ENCODE data around the gene LAMB4.

Gene LAMB4

DNA sequence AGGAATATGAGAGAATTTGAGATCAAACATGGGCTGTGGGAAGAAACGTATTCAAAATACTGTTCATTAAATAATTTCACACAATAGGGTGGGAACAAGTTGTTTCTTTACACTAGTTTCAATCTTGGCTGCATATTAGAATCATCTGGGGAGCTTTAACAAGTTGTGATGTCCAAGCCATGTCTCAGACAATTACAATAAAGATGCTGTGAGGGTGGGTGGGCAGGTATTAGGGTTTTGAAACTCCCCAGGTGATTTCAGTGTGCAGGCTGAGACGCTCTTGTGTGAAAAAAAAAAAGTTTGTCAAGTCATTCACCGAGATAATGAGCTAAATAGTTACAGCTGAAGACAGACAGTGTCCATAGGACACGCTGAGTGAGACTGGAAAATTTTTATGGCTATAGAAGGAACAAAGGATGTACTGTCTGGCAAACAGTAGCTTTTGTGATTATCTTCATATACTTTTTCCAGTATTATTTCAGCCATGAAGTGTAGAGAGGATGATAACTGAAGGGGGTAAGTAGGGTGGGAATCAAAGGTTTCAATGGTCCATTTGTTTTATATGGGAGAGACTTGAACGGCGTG is 12.6 kb upstream of the LAMB4 start:
- no peak for DNase-seq

DNA sequence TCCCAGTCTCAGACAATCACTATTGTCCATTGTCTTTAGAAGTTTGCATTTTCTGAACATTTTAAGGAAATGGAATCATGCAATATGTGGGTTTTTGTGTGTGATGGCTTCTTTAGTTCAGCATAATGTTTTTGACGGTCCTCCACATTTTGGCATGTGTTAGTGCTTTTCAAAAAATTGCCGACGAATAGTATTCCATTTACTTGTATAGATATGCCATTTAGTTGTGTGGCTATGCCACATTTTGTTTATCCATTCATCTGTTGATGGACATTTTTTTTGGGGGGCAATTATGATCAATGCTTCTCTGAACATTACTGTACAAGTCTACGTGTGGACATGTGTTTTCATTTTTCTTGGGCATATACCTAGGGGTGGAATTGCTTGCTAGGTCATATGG is 12.0 kb upstream of the LAMB4 start:
- DNase-seq: no peak

DNA sequence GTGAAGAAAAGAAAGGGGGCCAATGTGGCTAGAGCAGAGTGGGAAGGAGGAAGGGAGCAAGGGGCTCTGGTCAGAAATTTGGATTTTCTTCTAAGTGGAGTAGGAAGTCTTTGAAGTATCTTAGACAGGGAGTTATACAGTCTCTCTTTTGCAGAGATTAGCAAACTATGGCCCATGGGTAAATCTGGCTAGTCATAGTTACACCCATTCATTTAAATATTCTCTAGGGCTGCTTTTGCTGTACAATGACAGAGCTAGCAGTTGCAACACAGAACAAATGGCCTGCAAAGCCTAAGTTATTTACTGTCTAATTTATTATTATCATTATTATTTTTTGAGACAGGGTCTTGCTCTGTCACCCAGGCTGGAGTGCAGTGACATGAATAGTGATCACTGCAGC is 10.5 kb upstream of the LAMB4 start:
- DNase-seq: no peak

DNA sequence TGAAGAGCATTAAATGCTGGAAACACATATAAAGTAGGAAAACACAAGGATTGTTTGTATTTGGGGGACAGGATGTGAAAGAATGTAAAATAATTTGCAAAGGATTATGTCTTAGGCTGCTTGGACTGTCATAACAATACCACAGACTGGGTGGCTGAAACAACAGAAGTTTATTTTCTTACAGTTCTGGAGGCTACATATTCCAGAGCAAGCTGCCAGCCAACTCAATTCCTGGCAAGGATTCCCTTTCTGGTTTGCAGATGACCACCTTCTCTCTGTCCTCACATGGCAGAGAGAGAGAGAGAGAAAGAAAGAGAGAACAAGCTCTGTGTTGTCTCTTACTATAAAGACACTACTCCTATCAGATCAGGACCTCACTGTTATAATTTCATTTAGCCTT is 8.8 kb upstream of the LAMB4 start:
- no peak for DNase-seq

DNA sequence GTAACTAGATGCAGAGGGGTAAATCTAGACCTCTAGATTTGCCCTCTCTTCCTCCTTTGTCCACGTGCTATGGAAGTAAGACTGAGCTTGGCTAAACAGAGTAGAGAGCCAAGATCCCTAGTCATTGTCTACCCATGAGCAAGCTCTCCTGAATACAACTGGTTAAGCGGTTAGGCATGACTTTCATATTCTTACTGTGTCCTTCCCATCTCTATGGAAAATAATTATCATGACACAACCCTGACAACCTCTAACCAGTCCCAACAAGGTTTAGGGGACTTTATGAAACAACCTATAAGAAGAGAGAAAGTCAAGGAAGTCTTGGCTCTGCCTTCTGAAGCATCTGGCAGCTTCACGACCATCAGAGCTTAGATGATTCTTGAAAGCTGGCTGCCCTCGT is 7.8 kb upstream of the LAMB4 start:
- DNase-seq: no peak

DNA sequence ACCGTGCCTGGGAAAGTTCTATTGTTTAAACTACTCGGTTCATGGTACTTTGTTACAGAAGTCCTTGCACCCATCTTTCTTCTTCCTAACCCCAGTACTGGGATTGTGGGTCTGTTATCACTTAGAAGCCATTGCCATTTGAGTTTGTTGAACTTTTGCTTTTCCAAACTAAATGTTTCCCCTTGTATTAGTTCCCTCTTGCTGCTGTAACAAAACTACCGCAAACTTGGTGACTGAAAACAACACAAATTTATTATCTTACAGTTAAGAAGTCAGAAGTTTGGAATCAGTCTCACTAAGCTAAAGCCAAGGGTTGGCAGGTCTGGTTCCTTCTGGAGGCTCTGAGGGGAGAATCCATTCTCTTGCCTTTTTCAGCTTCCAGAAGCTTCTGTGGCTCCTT is 6.9 kb upstream of the LAMB4 start:
- no peak for DNase-seq

DNA sequence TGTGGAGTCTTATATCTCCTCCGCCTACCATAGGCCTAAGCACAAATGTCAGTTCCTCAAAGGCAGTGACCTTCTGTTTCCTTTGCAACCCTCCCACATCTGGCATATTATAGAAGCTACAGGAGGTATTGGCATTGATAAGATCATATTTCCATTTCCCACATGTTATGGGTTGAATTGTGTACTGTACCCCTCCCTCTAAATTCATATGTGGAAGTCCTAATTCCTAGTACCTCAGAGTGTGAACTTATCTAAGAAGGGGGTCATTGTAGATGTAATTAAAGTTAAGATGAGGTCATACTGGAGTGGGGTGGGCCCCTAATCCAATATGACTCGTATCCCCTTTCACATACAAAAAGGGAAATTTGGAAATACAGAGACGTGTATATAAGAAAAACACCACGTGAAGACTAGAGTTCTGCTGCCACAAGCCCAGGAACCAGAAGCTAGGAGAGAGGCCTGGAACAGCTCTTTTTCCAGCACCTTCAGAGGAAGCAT is 6.1 kb upstream of the LAMB4 start:
- DNase-seq: no peak

DNA sequence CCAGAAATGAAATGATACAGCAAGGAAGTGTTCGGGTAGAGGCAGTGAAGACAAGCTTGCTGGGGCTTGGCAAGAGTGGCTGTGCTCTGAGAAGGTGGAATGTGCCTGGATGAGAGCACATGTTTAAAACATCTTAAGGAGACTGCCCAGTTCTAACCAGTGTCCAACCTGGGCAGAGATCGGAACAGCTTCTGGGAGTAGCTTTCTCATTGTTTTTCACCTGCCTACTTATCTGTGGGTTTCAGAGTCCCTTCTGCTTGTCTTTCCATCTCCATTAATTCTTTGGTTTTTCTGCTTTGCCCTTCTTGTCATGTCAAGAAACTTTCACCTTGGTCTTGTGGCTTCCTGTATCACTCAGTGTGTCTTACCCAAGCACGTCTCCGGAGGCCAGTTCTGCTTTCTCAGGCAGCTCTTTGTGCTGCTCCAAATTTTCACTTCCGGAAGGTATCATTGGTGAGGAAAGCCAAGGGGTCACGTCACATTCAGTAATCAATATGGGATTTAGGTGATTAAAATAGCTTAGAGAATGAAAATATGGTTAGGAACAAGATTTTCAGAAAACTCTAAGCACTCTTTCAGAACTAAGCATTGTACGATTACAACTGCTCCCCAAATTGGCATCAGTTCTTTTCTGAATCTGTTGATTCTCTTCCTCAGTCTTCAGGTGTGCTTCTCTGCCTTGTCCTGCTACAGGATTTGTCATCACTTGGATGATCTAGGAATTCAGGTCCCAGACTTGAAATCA is 5.5 kb upstream of the LAMB4 start:
- DNase-seq: peak; percentile 15

DNA sequence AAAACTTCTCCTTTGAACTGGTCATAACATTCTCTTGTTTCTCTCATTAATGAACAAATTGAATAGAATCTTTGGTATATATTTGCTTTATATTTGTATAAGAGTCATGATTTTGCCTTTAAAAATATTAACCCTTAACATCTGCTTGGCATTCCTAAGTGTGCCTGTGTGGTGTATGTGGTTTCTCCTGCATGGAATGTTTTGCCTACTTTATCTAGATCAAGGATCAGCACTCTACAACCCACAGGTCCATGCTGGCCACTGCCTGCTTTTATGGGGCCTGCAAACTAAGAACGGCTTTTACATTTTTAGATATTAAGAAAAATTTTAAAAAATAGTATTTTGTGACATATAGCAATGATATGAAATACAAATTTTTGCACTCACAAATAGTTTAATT is 4.3 kb upstream of the LAMB4 start:
- no peak for DNase-seq

DNA sequence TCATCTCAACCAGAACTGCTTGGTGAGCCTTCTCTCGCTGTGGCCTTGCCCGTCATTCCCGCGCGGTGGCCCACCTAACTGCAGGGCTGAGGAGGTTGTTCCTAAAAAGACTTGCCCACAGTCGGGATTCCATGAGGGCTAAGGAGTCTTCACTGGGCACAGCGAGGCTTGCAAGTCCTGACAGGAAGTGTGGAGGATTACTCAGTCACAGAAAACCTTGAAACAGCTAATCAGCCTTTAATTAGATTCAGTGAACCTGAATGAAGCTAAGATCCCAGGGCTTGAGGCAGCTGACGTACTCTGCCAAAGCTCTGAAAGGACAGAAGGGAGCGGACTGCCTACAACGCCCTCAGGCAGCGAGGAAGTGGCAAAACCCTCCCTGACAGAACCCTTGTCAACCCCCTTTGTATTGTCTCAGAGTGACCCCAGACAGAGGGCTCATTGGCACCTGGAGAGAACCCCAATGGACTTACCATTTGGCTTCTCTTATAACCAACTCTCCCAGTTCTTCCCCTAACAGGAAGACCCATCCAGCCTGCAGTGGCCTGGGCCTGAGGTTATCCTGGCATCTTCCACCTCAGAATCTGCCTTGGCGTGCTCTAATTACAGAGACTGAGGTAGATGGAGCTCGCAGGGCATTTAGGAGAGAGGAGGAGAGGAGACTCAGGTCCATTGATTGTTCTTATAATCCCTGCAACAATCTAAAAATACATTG is 2.5 kb upstream of the LAMB4 start:
- DNase-seq: no peak

DNA sequence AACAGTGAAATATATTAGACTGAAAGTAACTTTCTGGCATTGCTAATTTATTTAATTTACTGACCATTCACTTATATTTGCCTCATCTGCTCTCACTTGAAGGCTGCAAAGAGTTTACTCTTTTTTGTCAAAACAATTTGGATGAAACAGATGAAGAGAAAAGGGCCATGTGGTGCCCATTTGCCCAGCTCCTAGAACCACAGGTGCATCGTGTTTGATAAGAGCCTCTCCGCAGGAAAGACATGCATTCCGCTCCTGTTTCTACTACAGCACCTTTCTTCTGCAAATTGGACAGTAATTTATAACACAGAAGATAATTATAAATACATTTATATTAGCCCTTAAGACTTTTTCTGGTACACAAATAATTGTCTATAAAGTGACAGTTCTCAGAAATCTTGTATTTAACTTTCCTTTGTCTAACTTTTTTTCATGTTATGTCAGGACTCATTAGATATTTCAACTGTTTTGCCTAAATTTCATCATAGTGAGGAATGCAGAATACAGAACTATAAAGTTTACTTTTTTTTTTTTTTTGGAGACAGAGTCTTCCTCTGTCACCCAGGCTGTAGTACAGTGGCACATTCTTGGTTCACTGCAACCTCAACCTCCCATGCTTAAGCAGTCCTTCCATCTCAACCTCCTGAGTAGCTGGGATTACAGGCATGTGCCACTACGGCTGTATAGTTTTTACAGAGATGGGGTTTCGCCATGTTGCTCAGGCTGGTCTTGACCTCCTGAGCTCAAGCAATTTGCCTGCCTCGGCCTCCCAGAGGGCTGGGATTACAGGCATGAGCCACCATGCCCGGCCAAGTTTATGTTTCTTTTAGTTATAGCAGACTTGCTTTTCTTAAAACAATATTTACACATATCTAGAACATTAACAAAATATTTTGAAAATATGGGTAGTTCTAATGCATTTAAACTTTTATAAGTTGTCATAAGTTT is 869 bp downstream of the LAMB4 start:
- no peak for DNase-seq

DNA sequence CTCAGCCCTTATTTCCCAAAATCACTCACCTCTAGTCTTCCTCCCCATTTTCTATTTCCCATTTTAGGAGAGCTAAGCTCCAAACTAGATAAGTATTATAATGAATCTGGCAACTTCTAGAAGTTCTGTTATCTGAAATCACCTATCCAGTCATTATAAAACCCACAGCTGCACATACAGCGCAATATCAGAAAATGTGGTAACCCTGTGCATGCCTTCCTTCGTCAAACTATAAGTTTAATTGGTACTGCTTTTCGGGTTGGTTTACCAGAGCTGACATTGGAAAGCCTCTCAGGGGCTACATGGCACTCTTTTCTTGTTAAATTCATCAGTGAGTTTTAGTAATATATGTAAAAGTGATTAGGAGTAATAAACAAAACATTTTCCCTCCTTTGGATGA is 1.6 kb downstream of the LAMB4 start:
- DNase-seq: no peak

DNA sequence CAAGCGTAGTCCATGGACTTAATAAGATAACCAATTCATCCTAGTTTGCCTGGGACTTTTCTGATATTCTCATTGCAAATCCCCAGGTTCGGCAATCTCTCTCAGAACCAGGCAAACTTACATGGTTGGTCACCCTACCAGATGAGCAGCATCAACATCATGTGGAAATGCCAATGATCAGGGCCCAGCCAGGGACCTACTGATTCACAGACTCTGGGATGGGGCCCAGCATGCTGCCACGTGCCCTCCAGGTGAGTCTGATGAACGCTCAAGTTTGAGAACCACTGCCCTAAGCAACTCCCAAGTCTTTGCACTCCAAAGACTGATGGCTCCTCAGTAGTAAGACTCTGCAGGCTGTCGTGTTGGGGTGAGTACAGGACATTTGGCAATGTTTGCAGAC is 2.7 kb downstream of the LAMB4 start:
- DNase-seq: no peak

DNA sequence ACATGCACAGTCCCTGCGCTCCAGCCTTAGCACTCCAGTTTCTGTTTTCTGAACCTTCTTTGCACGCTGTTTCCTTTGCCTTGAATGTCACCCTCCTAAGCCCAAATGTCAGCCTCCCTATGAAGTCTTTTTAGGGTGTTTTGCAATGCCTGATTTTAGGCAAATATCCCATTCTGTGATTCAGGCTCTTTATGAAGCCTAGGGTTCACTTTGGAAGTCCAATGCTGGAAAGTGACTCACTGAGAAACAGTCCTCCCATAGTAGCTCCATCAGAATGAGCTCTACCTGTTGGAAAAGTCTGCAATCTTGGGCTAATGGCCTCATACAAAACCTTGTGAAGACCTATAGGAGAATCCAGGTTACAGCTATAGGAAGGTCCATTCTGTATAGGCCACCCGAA is 5.3 kb downstream of the LAMB4 start:
- no peak for DNase-seq

DNA sequence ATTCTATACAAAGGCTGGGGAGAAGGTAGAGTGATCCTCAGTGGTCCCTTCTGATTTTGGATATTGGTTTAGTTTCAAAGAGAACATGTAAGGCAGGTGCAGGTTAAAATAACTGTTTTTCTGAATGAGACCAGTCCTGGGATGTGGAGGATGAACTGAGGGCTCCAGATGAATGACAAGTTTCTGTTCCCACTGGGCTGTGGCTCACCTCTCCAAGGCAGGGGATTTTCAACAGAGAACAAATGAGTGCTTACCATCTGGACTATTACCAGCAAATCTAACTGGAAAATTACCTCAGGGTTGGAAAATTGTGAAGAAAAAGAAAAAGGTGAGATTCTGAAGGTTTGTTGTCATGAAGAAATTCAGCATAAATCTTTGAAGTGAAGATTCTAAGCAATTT is 8.0 kb downstream of the LAMB4 start:
- DNase-seq: no peak

DNA sequence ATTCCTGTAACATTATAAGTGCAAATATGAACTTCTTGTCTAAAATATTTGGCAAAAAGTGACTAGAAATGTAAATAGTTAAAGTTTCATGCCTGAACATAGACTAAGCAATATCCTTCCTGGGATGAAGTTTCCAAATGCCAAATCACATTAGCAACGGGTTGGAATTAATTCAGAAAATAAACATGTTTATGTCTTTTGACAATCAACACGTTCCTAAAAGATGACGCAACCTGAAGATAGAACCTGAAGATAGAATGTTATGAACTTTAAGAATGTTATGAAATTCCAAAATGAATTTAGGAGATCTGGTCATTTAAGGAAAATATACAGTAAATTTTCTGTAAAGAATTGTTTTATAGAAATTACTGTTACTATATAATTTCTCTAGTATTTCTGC is 9.2 kb downstream of the LAMB4 start:
- DNase-seq: no peak

DNA sequence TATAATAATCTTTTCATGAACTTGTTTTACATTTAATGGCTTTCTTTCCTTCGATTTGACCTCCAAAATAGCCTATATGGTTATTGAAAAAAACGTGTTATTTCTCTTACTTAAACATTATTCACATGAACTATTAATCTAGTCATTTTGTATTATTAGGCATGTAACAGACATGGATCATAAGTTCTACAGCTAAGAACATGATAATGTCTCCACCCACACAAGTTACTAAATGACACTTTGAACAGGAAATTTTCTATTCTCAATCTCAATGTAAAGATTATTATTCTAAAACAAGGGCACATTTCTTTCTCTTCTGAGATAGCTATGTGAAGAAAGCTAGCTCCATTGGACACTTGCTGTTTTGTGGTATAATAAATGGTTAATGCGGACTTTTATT is 10.0 kb downstream of the LAMB4 start:
- no peak for DNase-seq

DNA sequence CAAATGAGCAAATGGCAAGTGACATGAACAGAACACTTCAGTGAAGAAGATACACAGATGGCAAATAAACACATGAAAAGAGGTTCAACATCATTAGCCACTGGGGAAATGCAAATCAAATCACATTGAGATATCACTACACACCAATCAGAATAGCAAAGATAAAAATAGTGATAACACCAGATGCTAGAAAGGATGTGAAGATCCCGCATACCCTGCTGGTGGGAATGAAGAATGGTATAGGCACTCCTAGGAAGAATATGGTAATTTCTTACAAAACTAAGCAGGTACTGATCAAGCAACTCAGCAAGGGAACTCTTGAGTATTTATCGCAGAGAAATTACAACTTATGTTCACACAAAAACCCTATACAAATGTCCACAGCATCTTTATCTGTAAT is 11.2 kb downstream of the LAMB4 start:
- no peak for DNase-seq

DNA sequence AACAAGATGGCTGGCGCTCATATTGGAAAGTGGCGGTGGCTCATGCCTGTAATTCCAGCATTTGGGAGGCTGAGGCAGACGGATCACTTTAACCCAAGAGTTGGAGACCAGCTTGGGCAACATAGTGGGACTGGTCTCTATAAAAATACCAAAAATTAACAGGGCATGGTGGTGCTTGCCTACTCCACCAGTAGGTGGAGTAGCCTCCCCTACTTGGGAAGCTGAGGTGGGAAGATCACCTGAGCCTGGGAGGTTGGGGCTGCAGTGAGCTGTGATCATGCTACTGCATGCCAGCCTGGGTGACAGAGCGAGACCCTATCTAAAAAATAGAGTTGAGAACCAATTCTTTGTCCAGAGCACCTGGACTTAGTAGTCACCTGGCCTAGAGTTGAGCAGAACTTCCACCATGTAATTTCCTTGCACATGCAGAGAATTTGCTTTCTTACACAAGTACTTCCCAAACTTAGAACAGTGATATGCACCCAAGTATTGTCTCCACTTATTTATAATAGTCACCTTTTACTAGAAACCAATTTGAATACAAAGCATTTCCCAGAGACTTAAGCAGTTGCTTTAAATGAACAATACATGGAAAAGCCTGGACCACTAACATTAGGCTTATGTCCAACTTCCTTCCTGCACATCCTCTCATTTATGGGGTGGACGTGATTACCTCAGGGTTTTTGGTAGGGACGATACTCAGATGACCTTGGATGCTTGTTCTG is 15.9 kb downstream of the LAMB4 start:
- no peak for DNase-seq

DNA sequence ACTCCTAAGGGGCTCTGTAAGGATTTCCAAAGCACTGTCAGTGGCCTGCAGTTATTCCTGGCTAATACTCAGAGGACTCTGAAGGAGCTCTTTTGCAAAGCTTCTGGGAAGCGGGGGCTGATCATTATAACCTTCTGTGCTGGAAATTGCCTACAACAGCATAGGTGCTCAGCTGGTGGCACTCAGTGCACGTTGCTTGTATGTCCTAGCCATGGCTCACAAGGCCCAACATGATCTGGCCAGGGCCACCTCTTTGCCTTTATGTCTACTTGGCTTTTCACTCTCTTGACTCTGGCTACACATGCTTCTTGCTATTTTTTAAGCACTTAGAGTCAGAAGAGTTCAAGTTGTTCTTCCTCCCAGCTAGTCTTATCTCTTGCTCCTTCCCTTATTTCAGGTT is 17.5 kb downstream of the LAMB4 start:
- no peak for DNase-seq

DNA sequence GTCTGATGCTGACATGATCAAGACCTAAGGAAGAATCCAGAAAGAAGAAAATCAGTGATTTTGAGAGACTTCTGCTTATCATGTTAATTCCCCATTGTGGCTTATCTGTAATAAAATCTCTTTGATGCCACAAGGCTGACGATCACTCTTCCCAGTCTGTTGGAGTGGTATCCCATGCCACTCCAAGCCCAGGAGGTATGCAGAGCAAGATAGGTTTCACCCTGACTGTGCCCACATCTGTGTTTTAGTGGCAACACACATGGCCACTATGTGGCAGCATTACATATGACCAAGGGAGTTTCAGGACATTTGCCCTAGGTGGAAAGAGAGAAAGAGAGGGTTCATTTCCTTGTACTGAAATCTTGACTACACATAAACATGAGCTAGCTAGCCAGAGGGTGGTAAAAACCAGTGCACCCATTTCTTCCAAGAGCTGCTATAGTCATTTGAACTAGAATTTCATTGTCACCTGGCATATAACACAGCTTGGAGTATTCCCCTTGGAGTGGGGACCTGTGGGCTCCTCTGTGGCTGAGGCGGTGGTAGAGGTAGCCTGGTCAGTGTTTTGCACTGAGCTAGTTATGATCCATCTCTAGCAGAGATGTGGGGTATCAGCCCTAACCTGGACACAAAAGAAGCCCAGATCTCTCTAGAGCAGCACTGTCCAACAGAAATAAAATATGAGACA is 20.8 kb downstream of the LAMB4 start:
- no peak for DNase-seq

DNA sequence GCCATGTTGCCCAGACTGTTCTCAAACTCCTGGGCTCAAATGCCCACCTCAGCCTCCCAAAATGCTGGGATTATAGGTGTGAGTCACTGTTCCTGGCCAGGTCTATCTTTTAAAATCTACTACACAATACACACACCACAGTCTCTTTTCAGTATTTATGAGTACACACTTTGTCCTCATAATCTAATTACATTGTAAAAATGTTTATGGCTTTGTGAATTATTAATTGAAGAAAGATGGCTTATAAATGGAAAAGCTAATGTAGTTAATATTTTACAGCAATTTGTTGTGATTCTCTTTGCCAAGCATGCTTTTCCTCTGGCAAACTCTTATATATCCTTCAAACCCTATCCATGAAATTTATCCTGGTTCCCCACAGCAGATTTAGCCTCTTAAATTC is 22.0 kb downstream of the LAMB4 start:
- no peak for DNase-seq

Measured in CD4-positive, alpha-beta T cell treated with Interleukin-12 subunit alpha and Interleukin-12 subunit beta, for 1 hour (primary cell).